ENCODE results near the gene TBX15. TPM values are rescaled to one million over a fixed set of nuclear protein-coding genes. Genes with fewer than 3 reads are reported as not detected.

TBX15 gene
- total RNA-seq, 1 experiment from 2014 or later, result 1.9 TPM

DNA sequence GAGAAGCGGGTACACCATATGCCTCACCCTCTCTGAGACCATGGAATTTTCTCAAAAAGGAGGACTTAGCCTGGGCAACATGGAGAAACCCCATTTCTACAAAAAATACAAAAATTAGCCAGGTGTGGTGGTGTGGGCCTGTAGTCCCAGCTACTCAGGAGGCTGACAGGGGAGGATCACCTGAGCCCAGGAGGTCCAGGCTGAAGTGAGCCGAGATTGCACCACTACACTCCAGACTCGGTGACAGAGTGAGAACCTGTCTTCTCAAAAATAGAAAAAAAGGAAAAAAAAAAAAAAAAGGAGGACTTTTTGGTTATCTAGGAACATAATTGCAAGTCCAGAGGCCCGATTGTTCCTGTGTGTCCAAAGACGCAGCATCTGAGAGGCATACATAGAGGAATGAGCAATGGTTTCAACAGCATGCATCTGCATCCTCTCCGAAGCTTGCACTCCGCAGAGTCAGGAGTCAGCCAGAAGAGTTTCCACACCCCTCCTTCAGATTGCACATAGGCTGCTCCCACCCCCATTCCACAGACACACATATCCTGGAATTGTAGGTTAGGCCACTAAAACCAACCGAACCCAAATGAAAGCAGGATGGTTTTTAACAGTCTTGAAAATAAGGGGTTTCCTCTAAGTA is 2.5 kb upstream of the TBX15 start:
- DNase-seq (ENCODE audit: low read depth, low spot score) (no peak), ATAC-seq (no peak)
- Histone ChIP-seq H3K27ac (ENCODE audit: low read length) (no peak overlapping the region), H3K27me3 (ENCODE audit: control insufficient read depth, insufficient read depth, low read length) (no peaks in the 10 kb centered on the region; the same call in 1 of the 2 replicates), H3K36me3 (ENCODE audit: control insufficient read depth, insufficient read depth, low read length) (no peaks in the 10 kb centered on the region), H3K4me1 (ENCODE audit: control insufficient read depth, insufficient read depth, low read length) (0 out of 2 replicates have a peak, but pooled peaks cover 5% of the 10 kb centered on the region), H3K9me3 (ENCODE audit: control insufficient read depth, insufficient read depth, low read depth, low read length) (no peaks in the 10 kb centered on the region), H3K4me3 (ENCODE audit: low read depth in 2 of 2, low read length in 2 of 2) (no peak overlapping the region)
- BruUV-seq (replicated peaks), result no TSS peak
- TF ChIP-seq, protein P1, sequence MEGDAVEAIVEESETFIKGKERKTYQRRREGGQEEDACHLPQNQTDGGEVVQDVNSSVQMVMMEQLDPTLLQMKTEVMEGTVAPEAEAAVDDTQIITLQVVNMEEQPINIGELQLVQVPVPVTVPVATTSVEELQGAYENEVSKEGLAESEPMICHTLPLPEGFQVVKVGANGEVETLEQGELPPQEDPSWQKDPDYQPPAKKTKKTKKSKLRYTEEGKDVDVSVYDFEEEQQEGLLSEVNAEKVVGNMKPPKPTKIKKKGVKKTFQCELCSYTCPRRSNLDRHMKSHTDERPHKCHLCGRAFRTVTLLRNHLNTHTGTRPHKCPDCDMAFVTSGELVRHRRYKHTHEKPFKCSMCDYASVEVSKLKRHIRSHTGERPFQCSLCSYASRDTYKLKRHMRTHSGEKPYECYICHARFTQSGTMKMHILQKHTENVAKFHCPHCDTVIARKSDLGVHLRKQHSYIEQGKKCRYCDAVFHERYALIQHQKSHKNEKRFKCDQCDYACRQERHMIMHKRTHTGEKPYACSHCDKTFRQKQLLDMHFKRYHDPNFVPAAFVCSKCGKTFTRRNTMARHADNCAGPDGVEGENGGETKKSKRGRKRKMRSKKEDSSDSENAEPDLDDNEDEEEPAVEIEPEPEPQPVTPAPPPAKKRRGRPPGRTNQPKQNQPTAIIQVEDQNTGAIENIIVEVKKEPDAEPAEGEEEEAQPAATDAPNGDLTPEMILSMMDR (IDR thresholded peaks at IDR 0.05), result no peak
- TF ChIP-seq POLR2AphosphoS5 (IDR thresholded peaks at IDR 0.05; ENCODE audit: low read depth, low read length) (no peak), SIN3A (IDR thresholded peaks at IDR 0.05; ENCODE audit: borderline replicate concordance, insufficient read depth, low read depth, low read length) (no peak), TCF7L2 (IDR thresholded peaks at IDR 0.05; ENCODE audit: low read depth, low read length) (no peak)
- TF ChIP-seq, protein P2, sequence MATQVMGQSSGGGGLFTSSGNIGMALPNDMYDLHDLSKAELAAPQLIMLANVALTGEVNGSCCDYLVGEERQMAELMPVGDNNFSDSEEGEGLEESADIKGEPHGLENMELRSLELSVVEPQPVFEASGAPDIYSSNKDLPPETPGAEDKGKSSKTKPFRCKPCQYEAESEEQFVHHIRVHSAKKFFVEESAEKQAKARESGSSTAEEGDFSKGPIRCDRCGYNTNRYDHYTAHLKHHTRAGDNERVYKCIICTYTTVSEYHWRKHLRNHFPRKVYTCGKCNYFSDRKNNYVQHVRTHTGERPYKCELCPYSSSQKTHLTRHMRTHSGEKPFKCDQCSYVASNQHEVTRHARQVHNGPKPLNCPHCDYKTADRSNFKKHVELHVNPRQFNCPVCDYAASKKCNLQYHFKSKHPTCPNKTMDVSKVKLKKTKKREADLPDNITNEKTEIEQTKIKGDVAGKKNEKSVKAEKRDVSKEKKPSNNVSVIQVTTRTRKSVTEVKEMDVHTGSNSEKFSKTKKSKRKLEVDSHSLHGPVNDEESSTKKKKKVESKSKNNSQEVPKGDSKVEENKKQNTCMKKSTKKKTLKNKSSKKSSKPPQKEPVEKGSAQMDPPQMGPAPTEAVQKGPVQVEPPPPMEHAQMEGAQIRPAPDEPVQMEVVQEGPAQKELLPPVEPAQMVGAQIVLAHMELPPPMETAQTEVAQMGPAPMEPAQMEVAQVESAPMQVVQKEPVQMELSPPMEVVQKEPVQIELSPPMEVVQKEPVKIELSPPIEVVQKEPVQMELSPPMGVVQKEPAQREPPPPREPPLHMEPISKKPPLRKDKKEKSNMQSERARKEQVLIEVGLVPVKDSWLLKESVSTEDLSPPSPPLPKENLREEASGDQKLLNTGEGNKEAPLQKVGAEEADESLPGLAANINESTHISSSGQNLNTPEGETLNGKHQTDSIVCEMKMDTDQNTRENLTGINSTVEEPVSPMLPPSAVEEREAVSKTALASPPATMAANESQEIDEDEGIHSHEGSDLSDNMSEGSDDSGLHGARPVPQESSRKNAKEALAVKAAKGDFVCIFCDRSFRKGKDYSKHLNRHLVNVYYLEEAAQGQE (IDR thresholded peaks at IDR 0.05; ENCODE audit: insufficient read depth in 1 of 2, low read depth in 2 of 2, low read length in 1 of 2), result no peak
- in situ Hi-C loops (cut with HindIII; ENCODE audit: low pct_unique_long_range_greater_than_20kb, low sequenced_read_pairs) (no loop called here), intact Hi-C loops (cut with micrococcal nuclease; ENCODE audit: unreplicated experiment) (no loop called here)
- POLR2A ChIA-PET, result no interaction called here
- CTCF ChIA-PET, result no interaction called here

DNA sequence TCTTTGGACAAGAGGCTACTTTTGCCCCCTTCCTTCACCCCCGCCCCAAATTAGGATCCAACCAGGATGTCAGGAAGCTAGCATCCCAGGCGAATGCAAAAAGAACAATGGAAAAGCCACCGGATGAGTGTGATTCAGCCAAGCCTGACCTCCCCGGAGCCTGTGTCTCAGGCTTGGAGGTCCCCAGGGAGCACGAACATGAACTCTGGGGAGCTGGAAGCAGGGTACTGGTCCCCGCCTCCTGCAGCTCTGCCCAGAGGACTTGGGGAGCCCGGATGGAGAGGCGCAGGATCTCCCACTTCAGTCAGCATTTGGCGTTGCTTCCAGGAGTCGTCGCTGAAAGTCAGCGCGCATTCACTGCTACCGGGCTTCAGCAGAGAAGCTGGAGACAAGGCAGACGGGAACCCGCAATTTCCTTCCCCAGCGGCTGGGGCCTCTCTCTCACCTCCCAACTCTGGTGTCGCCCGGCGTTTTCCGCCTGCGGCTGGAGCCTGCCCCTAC is 1.8 kb upstream of the TBX15 start:
- BruUV-seq (replicated peaks), result no TSS peak
- no peaks in the 10 kb centered on the region for H3K36me3 ChIP-seq (ENCODE audit: control insufficient read depth, insufficient read depth, low read length)
- H3K27me3 ChIP-seq (ENCODE audit: control insufficient read depth, insufficient read depth, low read length), result no peaks in the 10 kb centered on the region; the same call in 1 of the 2 replicates
- ATAC-seq (no peak), DNase-seq (ENCODE audit: low read depth, low spot score) (no peak)
- H3K4me3 ChIP-seq (ENCODE audit: low read depth in 2 of 2, low read length in 2 of 2), result no peak overlapping the region
- ChIA-PET POLR2A (no interaction called here), CTCF (no interaction called here)
- H3K27ac ChIP-seq (ENCODE audit: low read length), result no peak overlapping the region
- 0 out of 2 replicates have a peak, but pooled peaks cover 5% of the 10 kb centered on the region for H3K4me1 ChIP-seq (ENCODE audit: control insufficient read depth, insufficient read depth, low read length)
- H3K9me3 ChIP-seq (ENCODE audit: control insufficient read depth, insufficient read depth, low read depth, low read length), result no peaks in the 10 kb centered on the region
- in situ Hi-C loops (cut with HindIII; ENCODE audit: low pct_unique_long_range_greater_than_20kb, low sequenced_read_pairs), result no loop called here
- intact Hi-C loops (cut with micrococcal nuclease; ENCODE audit: unreplicated experiment), result no loop called here
- TF ChIP-seq, protein P1 (IDR thresholded peaks at IDR 0.05), result no peak
- TF ChIP-seq, protein P2 (IDR thresholded peaks at IDR 0.05; ENCODE audit: insufficient read depth in 1 of 2, low read depth in 2 of 2, low read length in 1 of 2), result no peak
- no peak for TF ChIP-seq TCF7L2 (IDR thresholded peaks at IDR 0.05; ENCODE audit: low read depth, low read length)
- no peak for TF ChIP-seq SIN3A (IDR thresholded peaks at IDR 0.05; ENCODE audit: borderline replicate concordance, insufficient read depth, low read depth, low read length)
- no peak for TF ChIP-seq POLR2AphosphoS5 (IDR thresholded peaks at IDR 0.05; ENCODE audit: low read depth, low read length)
